Measurements from ENCODE around the gene PA2G4. TPM values are rescaled to one million over a fixed set of nuclear protein-coding genes. Genes with fewer than 3 reads are reported as not detected.

The PA2G4 gene
- total RNA-seq, 1 experiment from 2014 or later = 406 TPM

DNA sequence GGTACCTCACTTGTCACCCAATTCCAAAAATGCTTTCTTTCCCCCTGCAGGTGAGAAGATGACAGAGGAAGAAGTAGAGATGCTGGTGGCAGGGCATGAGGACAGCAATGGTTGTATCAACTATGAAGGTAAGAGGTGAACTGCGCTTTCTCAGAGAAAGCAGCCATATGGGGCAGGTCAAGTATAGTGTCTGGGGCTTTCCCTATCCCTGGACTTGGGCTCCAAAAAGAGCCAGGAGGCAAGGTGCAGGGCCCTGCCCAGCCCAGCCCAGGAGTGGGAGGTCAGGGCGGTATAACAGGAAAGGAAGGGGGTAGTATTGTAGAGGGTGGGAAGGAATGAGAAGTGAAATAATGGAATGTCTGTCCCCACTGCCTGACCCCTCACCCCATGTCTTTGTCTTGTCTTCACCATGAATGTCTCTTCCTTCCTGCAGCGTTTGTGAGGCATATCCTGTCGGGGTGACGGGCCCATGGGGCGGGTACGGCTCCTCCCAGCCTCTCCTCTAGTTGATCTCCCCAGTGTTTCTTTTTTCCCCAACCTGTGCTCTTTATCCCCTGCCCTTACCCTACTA is 55.9 kb downstream of the PA2G4 start:
- TF ChIP-seq EZH2phosphoT487 (IDR thresholded peaks at IDR 0.05; ENCODE audit: borderline replicate concordance, low read length) (no peak), EZH2 (IDR thresholded peaks at IDR 0.05; ENCODE audit: low read length, unreplicated experiment) (no peak)
- TF ChIP-seq, protein P1, sequence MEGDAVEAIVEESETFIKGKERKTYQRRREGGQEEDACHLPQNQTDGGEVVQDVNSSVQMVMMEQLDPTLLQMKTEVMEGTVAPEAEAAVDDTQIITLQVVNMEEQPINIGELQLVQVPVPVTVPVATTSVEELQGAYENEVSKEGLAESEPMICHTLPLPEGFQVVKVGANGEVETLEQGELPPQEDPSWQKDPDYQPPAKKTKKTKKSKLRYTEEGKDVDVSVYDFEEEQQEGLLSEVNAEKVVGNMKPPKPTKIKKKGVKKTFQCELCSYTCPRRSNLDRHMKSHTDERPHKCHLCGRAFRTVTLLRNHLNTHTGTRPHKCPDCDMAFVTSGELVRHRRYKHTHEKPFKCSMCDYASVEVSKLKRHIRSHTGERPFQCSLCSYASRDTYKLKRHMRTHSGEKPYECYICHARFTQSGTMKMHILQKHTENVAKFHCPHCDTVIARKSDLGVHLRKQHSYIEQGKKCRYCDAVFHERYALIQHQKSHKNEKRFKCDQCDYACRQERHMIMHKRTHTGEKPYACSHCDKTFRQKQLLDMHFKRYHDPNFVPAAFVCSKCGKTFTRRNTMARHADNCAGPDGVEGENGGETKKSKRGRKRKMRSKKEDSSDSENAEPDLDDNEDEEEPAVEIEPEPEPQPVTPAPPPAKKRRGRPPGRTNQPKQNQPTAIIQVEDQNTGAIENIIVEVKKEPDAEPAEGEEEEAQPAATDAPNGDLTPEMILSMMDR (conservative IDR thresholded peaks at IDR 0.05; ENCODE audit: low read depth, low read length) = no peak
- Histone ChIP-seq H3K36me3 (ENCODE audit: low read depth, low read length) (peaks cover 44% of the 10 kb centered on the region), H3K27me3 (ENCODE audit: low read length) (no peaks in the 10 kb centered on the region), H3K4me2 (ENCODE audit: low read length) (peak overlapping the region; percentile 97), H3K4me1 (ENCODE audit: insufficient read depth, low read length) (peaks cover 26% of the 10 kb centered on the region), H3K4me3 (ENCODE audit: low read length) (peak overlapping the region; percentile 76), H3K27ac (ENCODE audit: low read length) (no peak overlapping the region), H3K79me2 (ENCODE audit: low read length) (peaks cover 38% of the 10 kb centered on the region), H3K9me2 (replicated peaks; ENCODE audit: low read length) (no peaks in the 10 kb centered on the region), H3K9ac (ENCODE audit: low read length) (peak overlapping the region; percentile 90; the same call in 1 of the 2 replicates), H2AFZ (ENCODE audit: low read length) (no peak overlapping the region), H4K20me1 (ENCODE audit: low read length) (peaks cover 34% of the 10 kb centered on the region), H3F3A (ENCODE audit: low read length, unreplicated experiment) (peaks cover 9% of the 10 kb centered on the region), H3K9me3 (ENCODE audit: low read length) (no peaks in the 10 kb centered on the region)
- POLR2A ChIA-PET (ENCODE audit: unreplicated experiment) = interaction anchor here (1.2 kb wide), 1 partner anchor 32 kb away, joined by 4 read pairs; the partner anchor contains the start of gene ESYT1
- intact Hi-C loops (cut with micrococcal nuclease) = no loop called here
- CTCF ChIA-PET = no interaction called here
- ATAC-seq = peak; percentile 8; the same call in 1 of the 2 replicates
- DNase-seq = peak; percentile 28
- BruUV-seq (replicated peaks) = no TSS peak

DNA sequence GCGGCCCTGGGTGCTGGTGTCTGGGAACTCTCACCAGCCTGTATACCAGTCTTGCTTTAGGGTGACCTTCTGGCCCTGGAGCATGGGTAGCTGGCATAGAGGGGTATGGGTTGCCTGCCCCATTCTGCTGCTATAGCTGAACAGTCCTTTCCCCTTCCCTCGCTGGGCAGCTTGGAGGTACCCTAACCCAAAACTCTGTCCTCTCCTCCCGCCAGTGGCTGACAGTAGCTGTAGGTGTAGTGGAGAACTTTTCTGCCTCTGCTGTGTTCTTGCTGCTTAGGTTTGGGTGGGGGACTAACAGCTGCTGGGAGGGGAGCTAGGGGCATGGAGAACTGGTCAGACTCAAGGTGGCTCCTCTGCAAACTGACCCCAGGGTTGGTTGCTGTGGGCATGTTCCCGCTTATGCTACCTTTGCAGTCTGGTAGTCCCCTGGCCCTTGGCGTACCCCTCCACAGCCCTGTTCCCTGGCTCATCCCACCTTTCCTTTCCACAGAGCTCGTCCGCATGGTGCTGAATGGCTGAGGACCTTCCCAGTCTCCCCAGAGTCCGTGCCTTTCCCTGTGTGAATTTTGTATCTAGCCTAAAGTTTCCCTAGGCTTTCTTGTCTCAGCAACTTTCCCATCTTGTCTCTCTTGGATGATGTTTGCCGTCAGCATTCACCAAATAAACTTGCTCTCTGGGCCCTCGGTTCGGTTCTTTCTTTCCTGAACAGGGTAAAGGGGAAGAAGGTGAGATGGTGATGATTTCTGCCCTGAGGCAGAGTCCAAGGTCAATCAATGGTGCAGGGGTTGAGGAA is 56.7 kb downstream of the PA2G4 start:
- Histone ChIP-seq H3K27ac (ENCODE audit: low read length) (no peak overlapping the region), H3K9me3 (ENCODE audit: low read length) (no peaks in the 10 kb centered on the region), H3K4me1 (ENCODE audit: insufficient read depth, low read length) (peaks cover 26% of the 10 kb centered on the region), H3K9ac (ENCODE audit: low read length) (no peak overlapping the region), H3K27me3 (ENCODE audit: low read length) (no peaks in the 10 kb centered on the region), H3K4me3 (ENCODE audit: low read length) (peak overlapping the region; percentile 76; the same call in 1 of the 2 replicates), H3K36me3 (ENCODE audit: low read depth, low read length) (peaks cover 48% of the 10 kb centered on the region), H4K20me1 (ENCODE audit: low read length) (peaks cover 34% of the 10 kb centered on the region), H3K9me2 (replicated peaks; ENCODE audit: low read length) (no peaks in the 10 kb centered on the region), H2AFZ (ENCODE audit: low read length) (no peak overlapping the region), H3F3A (ENCODE audit: low read length, unreplicated experiment) (peaks cover 13% of the 10 kb centered on the region), H3K4me2 (ENCODE audit: low read length) (peak overlapping the region; percentile 97), H3K79me2 (ENCODE audit: low read length) (peaks cover 38% of the 10 kb centered on the region)
- DNase-seq (no peak), ATAC-seq (no peak)
- ChIA-PET CTCF (no interaction called here), POLR2A (ENCODE audit: unreplicated experiment) (interaction anchor here (0.5 to 1.2 kb wide), 2 partner anchors 32 to 33 kb away, joined by 4 to 6 read pairs; partner anchors contain the start of gene ESYT1)
- BruUV-seq (replicated peaks) = no TSS peak
- TF ChIP-seq EZH2phosphoT487 (IDR thresholded peaks at IDR 0.05; ENCODE audit: borderline replicate concordance, low read length) (no peak), EZH2 (IDR thresholded peaks at IDR 0.05; ENCODE audit: low read length, unreplicated experiment) (no peak)
- TF ChIP-seq, protein P1 (conservative IDR thresholded peaks at IDR 0.05; ENCODE audit: low read depth, low read length) = no peak
- intact Hi-C loops (cut with micrococcal nuclease) = no loop called here

All from PC-3 (cell line).